ENCODE measurements around the gene PRMT9. TPM values are rescaled to one million over a fixed set of nuclear protein-coding genes. Genes with fewer than 3 reads are reported as not detected.

PRMT9 gene
- total RNA-seq, 3 donors from 2014 or later = 7.1 to 7.6 (median 7.6) TPM

- Histone ChIP-seq H3K4me1 (ENCODE audit: low read depth) (no peaks in the 10 kb centered on the region), H3K4me3 (no peak overlapping the region), H3K36me3 (ENCODE audit: low read depth) (no peaks in the 10 kb centered on the region), H3K9me3 (no peaks in the 10 kb centered on the region)
- intact Hi-C loops (cut with DNase I, micrococcal nuclease) = loop anchor here in 1 of 2 donors (10.0 kb wide), 1 partner anchor 432 kb away; no protein-coding TSS in a partner anchor
- no peak for TF ChIP-seq CTCF (IDR thresholded peaks at IDR 0.05)
- DNase-seq (peak in 1 of 3 donors; percentile 11), ATAC-seq (no peak)
Measured at GRCh38 chr4:147596377-147596776, 87.6 kb downstream of the PRMT9 start.

GRCh38 chr4:147594578-147594977, 89.4 kb downstream of the PRMT9 start:
- H3K36me3 ChIP-seq (ENCODE audit: low read depth) = no peaks in the 10 kb centered on the region
- no peaks in the 10 kb centered on the region for H3K4me1 ChIP-seq (ENCODE audit: low read depth)
- intact Hi-C loops (cut with DNase I, micrococcal nuclease) = loop anchor here in 1 of 2 donors (10.0 kb wide), 1 partner anchor 430 kb away; no protein-coding TSS in a partner anchor
- H3K4me3 ChIP-seq = no peak overlapping the region
- no peak for TF ChIP-seq CTCF (IDR thresholded peaks at IDR 0.05)
- DNase-seq = no peak
- ATAC-seq = no peak
- H3K9me3 ChIP-seq = no peaks in the 10 kb centered on the region

GRCh38 chr4:147594107-147594506, 89.9 kb downstream of the PRMT9 start:
- ATAC-seq (no peak), DNase-seq (no peak)
- Histone ChIP-seq H3K4me1 (ENCODE audit: low read depth) (no peaks in the 10 kb centered on the region), H3K9me3 (no peaks in the 10 kb centered on the region), H3K36me3 (ENCODE audit: low read depth) (no peaks in the 10 kb centered on the region), H3K4me3 (no peak overlapping the region)
- intact Hi-C loops (cut with DNase I, micrococcal nuclease) = loop anchor here in 1 of 2 donors (10.0 kb wide), 1 partner anchor 429 kb away; no protein-coding TSS in a partner anchor
- TF ChIP-seq CTCF (IDR thresholded peaks at IDR 0.05) = no peak

- no peaks in the 10 kb centered on the region for H3K4me1 ChIP-seq (ENCODE audit: low read depth)
- intact Hi-C loops (cut with DNase I, micrococcal nuclease) = loop anchor here in 1 of 2 donors (10.0 kb wide), 1 partner anchor 426 kb away; no protein-coding TSS in a partner anchor
- H3K4me3 ChIP-seq = no peak overlapping the region
- H3K9me3 ChIP-seq = no peaks in the 10 kb centered on the region
- no peak for TF ChIP-seq CTCF (IDR thresholded peaks at IDR 0.05)
- DNase-seq (no peak), ATAC-seq (no peak)
- H3K36me3 ChIP-seq (ENCODE audit: low read depth) = no peaks in the 10 kb centered on the region
Measured at GRCh38 chr4:147591106-147591505, 92.9 kb downstream of the PRMT9 start.

- ATAC-seq (no peak), DNase-seq (peak in 2 of 3 donors; percentile 29 to 70)
- Histone ChIP-seq H3K9me3 (no peaks in the 10 kb centered on the region), H3K4me3 (no peak overlapping the region), H3K4me1 (ENCODE audit: low read depth) (no peaks in the 10 kb centered on the region), H3K36me3 (ENCODE audit: low read depth) (no peaks in the 10 kb centered on the region)
- intact Hi-C loops (cut with DNase I, micrococcal nuclease) = loop anchor here in 1 of 2 donors (10.0 kb wide), 1 partner anchor 426 kb away; no protein-coding TSS in a partner anchor
- TF ChIP-seq CTCF (IDR thresholded peaks at IDR 0.05) = peak; percentile 37
Measured at GRCh38 chr4:147590249-147590920, 93.6 kb downstream of the PRMT9 start.

All from mucosa of descending colon (tissue), 3 donors.